NCI-H510A (cell line): ENCODE data around the gene STARD3.

Experiments
- DNase-seq: peaks from one replicate; lab custom pipeline; 2025; lab: John Stamatoyannopoulos, UW

The STARD3 gene

GRCh38 chr17:39660397-39661385 lies 23.7 kb downstream of the STARD3 start:
- DNase-seq = no peak

- no peak for DNase-seq
Measured at GRCh38 chr17:39661744-39662541, 25.0 kb downstream of the STARD3 start.

GRCh38 chr17:39662551-39663339 lies 25.8 kb downstream of the STARD3 start:
- DNase-seq = no peak

GRCh38 chr17:39663340-39663687 lies 26.4 kb downstream of the STARD3 start:
- no peak for DNase-seq

DNA sequence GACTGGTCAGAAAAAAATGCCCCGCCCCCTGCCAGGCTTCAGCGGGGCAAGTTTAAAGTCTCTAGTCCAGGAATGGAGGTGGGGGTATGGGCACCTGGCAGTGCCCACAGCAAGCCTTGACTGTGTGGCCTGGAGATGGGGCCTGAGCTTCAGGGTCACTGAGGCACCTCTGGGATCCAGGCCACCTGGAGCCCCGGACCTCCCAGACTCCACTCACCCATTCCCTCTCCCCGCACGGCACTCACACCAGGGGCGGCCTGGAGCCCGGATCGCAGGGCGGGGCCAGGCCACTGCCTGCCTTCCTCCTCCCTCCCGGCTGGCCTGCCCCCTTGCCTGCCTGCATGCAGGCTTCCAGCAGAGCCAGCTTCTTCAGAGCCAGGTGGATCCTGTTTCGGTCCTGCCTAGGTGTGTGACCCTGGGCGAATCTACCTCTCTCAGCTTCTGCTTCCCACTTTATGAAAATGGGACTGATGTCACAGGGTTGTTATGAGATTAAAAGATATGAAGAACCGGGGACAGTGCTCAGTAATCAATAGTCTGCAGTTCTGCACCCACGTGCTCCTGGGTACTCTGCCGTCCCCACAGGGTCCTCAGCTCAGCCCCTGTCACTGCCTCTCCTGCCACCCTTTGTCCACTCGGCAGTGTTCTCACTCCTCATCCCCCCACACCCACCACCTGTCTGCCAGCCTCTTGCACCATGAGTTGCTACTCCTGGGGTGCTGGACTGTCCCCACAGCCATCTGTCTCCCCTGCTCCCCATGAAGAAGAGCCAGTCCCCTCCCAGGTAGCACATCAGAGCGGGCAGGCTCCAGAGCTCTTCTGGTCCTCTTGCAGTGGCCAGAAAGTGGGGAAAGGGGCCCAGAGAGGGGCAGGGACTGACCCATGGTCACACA lies 27.0 kb downstream of the STARD3 start:
- DNase-seq = peak; percentile 47

DNA sequence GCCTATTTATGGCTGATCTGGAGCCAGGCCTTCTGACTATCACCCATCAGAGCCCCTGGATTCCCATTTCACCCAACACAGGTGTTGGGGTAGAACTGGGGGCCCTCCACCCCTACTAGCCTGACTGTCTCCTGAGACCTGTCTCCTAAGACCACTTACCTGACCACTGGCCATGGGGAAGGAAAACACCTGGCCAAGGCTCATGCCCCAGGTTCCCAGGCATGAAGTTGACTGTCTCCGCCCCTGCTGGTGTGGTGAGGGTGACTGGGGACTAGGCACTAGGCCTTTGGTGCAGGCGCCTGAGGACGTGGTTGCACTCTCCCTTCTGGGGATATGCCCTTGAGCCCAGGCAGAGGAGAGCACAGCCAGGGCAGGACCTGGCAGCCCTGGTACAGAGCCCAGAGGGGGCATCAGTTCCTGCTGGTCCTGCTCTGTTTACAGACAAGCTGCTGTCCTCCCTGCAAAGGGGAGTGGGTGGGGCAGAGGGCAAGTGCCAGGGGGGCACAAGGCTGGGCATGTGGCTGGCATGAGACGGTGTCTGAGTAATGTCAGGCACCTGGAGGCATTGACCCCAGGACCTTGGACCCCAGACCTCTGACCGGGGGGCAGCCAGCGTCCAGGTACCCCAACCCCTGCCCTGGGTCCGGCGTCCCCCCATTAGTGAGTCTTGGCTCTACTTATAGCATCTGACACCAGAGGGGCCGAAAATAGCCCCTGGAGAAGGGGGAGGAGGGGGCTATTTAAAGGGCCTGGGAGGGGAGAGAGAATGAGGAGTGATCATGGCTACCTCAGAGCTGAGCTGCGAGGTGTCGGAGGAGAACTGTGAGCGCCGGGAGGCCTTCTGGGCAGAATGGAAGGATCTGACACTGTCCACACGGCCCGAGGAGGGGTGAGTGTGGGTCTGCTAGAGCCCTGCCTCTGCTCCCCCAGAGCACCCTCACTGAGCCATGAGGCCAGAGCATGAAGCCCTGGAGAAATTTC lies 27.9 kb downstream of the STARD3 start, which contains the start of gene TCAP:
TCAP (plus strand) TSS at position 769 of the 981 bp plus-strand sequence; CDS start at position 780, 11 bp downstream.
- no peak for DNase-seq

DNA sequence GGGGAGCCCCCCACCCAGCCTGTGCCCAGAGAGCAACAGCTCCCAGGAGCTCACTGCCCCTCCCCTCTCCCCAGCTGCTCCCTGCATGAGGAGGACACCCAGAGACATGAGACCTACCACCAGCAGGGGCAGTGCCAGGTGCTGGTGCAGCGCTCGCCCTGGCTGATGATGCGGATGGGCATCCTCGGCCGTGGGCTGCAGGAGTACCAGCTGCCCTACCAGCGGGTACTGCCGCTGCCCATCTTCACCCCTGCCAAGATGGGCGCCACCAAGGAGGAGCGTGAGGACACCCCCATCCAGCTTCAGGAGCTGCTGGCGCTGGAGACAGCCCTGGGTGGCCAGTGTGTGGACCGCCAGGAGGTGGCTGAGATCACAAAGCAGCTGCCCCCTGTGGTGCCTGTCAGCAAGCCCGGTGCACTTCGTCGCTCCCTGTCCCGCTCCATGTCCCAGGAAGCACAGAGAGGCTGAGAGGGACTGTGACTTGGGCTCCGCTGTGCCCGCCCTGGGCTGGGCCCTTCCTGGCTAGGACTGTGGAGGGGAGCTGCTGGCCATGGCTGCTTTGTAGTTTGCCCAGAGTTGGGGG lies 28.8 kb downstream of the STARD3 start:
- DNase-seq = peak; percentile 62

DNA sequence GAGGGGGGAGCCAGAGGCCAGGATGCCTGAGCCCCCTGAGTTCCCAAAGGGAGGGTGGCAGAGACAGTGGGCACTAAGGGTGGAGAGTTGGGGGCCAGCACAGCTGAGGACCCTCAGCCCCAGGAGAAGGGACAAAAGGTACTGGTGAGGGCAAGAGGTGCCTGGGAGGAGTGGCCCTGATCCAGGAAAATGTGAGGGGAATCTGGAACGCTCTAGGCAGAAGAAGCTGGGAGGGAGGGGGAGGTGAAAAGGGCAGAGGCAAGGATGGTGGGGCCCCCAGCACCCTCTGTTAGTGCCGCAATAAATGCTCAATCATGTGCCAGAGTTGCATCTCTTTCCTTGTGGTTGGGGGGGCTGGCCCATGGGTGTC lies 29.3 kb downstream of the STARD3 start:
- no peak for DNase-seq

DNA sequence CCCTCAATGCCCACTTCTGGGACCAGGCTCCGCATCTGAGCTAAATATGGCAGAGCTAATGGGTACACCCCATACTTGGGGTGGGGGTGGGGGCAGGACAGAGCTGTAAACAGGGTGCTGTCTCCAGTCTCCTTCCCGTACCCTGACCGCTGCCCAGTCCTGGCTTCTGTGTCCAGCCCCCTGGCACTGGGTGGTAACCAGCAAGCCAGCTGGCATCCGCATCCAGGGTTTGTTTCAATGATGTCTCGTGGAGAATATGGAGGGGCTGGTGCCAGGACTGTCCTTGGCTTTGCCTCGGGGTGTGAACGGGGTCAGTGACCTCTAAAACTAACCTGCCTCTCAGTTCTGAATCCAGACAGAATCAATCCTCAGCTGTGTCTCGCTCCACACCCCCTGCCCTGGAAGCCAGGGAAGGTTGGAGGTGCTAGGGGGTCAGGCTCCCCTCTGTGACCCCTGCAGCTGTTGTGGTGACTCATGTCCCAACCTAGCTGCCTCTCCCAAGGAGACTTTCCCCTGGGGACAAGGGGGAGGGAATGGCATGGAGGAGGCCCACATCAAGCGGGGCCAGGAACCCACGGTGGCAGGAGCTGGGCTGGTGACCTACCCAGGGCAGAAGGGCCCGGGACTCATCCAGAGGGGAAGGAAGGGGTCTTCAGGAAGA lies 29.8 kb downstream of the STARD3 start:
- no peak for DNase-seq

DNA sequence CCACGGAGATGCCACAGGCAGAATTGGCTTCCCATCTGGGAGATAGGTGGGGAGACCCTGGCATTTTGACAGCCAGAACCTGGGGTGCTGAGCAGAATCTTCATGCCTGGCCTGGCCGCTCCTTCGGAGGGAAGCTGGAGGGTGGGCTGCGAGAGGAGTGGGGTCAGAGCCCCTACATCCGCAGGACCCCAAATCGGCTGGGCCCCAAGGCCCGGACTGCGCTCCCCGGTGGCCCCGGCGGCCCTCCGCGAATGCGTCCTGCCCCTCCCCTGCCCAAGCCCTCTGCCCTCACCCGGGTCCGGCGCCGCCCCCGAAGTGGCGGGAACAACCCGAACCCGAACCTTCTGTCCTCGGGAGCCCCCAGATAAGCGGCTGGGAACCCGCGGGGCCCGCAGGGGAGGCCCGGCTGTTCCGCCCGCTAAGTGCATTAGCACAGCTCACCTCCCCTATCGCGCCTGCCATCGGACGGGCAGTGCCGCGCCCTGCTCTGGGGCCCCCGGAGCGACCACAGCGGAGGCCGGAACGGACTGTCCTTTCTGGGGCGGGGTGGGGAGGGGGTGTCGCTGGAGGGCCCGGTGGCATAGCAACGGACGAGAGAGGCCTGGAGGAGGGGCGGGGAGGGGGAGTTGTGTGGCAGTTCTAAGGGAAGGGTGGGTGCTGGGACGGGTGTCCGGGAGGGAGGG lies 30.5 kb downstream of the STARD3 start:
- no peak for DNase-seq

DNA sequence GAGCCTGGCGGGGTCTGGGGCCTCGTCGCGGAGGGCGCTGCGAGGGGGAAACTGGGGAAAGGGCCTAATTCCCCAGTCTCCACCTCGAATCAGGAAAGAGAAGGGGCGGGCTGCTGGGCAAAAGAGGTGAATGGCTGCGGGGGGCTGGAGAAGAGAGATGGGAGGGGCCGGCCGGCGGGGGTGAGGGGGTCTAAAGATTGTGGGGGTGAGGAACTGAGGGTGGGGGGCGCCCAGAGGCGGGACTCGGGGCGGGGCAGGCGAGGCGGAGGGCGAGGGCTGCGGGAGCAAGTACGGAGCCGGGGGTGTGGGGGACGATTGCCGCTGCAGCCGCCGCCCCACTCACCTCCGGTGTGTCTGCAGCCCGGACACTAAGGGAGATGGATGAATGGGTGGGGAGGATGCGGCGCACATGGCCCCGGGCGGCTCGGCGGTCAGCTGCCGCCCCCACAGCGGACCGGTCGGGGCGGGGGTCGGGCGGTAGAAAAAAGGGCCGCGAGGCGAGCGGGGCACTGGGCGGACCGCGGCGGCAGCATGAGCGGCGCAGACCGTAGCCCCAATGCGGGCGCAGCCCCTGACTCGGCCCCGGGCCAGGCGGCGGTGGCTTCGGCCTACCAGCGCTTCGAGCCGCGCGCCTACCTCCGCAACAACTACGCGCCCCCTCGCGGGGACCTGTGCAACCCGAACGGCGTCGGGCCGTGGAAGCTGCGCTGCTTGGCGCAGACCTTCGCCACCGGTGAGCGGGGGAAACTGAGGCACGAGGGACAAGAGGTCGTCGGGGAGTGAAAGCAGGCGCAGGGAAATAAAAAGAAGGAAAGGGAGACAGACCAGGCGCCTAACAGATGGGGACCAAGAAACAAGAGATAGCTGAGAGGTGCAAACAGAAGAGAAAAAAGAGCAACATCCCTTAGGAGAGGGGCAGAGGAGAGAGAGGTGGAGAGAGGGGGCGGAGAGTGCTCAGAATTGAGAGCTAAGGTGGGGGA lies 31.3 kb downstream of the STARD3 start, which contains the start of gene PNMT:
PNMT (plus strand) TSS at position 509 of the 980 bp plus-strand sequence; CDS start at position 532, 23 bp downstream.
- DNase-seq = peak; percentile 70

DNA sequence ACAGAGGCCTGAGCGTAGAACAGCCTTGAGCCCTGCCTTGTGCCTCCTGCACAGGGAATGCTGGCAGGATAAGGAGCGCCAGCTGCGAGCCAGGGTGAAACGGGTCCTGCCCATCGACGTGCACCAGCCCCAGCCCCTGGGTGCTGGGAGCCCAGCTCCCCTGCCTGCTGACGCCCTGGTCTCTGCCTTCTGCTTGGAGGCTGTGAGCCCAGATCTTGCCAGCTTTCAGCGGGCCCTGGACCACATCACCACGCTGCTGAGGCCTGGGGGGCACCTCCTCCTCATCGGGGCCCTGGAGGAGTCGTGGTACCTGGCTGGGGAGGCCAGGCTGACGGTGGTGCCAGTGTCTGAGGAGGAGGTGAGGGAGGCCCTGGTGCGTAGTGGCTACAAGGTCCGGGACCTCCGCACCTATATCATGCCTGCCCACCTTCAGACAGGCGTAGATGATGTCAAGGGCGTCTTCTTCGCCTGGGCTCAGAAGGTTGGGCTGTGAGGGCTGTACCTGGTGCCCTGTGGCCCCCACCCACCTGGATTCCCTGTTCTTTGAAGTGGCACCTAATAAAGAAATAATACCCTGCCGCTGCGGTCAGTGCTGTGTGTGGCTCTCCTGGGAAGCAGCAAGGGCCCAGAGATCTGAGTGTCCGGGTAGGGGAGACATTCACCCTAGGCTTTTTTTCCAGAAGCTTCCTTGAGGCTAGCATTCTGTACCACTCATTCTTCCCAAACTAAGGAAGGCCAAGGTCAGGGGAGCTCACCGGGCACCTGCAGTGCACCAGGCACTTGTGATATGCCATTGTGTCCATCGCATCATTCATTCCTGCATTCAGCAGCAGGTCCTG lies 33.2 kb downstream of the STARD3 start:
- DNase-seq = no peak

DNA sequence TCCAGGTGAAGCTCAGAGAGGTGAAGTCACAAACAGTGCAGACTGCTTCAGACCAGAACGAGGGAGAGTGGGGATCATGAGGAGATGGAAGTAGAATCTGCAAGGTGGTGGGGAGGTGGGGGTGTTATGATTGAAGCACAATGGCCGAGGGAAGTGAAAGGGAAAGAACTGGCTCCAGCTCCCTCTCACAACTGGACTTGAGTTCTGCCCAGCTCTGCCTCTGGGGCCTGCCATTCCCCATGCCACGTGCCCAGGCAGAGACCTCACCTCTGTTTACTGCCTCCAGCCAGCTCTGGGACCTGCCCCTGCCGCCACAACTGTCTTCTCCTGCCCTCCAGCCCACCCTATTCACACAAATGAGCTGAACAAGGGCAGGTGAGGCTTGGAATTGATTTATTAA lies 33.8 kb downstream of the STARD3 start:
- DNase-seq = no peak

GRCh38 chr17:39671651-39672521 lies 34.9 kb downstream of the STARD3 start:
- no peak for DNase-seq
